Measurements from ENCODE around the gene VSX1. TPM values are rescaled to one million over a fixed set of nuclear protein-coding genes. Genes with fewer than 3 reads are reported as not detected.

VSX1 gene
- polyA plus RNA-seq, 1 donor (not counting 4 experiments of a cell fraction or from before 2014, with no cell fraction given), result not detected

DNA sequence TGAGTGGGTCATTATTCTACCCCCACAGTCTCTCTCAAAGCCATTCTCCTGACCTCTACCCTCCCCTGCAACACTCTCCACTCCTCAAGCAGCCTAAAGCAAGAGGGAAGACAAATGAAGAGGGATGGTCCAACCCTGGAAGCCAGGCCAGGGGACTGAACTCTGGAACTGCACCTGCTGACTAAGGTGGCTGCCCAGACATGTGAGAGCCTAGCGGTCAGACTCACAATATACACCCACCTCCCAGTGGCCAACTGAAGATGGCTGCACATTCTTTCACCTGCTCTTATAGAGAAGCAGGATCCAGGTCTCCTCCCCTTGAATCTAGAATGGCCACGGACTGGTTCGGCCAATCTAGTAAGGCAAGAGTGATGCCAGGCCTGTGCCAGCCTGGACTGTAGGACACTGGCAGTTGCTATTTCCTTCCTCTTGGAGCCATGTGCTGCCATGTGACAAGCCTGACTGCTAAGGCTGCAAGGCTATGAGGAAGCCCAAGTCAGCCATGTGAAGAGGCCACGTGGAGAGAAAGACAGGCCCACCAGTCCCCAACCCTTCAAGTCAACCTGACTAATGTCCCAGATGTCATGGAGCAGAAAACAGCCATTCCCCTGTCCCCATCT, 55.8 kb downstream of the VSX1 start:
- H3K9me1 ChIP-seq (ENCODE audit: control insufficient read depth, extremely low read depth, insufficient read depth, low read length), result no peaks in the 10 kb centered on the region

More for the DNA sequence above, 55.8 kb downstream of the VSX1 start:
- Histone ChIP-seq H3K9ac (ENCODE audit: control insufficient read depth, extremely low read depth, insufficient read depth, low read length) (no peak overlapping the region), H3K27ac (ENCODE audit: control insufficient read depth, insufficient read depth, low read length) (no peak overlapping the region), H3K36me3 (ENCODE audit: control insufficient read depth in 2 of 2, extremely low read depth in 1 of 2, insufficient read depth in 2 of 2, low read length in 2 of 2) (no peaks in the 10 kb centered on the region), H3K4me3 (ENCODE audit: control insufficient read depth in 2 of 3, extremely low read depth in 1 of 3, insufficient read depth in 2 of 3, low read depth in 1 of 3, low read length in 3 of 3) (no peak overlapping the region), H3K4me1 (ENCODE audit: control insufficient read depth, extremely low read depth, insufficient read depth, low read length) (peaks cover 15% of the 10 kb centered on the region), H3K4me2 (ENCODE audit: control insufficient read depth, extremely low read depth, insufficient read depth, low read depth, low read length) (no peak overlapping the region), H4K20me1 (ENCODE audit: control insufficient read depth, extremely low read depth, insufficient read depth, low read length) (no peaks in the 10 kb centered on the region), H3K27me3 (ENCODE audit: control insufficient read depth, extremely low read depth, insufficient read depth, low read length) (peaks cover 3% of the 10 kb centered on the region), H3K9me3 (ENCODE audit: control insufficient read depth, low read depth, low read length) (no peaks in the 10 kb centered on the region), H3K79me2 (ENCODE audit: control insufficient read depth, insufficient read depth, low read length) (no peaks in the 10 kb centered on the region), H2AFZ (ENCODE audit: control insufficient read depth, low read length) (no peak overlapping the region)
- dilution Hi-C loops (cut with MboI; ENCODE audit: extremely low pct_ligation_motif_present, low sequenced_read_pairs), result no loop called here
- TF ChIP-seq, protein P1, sequence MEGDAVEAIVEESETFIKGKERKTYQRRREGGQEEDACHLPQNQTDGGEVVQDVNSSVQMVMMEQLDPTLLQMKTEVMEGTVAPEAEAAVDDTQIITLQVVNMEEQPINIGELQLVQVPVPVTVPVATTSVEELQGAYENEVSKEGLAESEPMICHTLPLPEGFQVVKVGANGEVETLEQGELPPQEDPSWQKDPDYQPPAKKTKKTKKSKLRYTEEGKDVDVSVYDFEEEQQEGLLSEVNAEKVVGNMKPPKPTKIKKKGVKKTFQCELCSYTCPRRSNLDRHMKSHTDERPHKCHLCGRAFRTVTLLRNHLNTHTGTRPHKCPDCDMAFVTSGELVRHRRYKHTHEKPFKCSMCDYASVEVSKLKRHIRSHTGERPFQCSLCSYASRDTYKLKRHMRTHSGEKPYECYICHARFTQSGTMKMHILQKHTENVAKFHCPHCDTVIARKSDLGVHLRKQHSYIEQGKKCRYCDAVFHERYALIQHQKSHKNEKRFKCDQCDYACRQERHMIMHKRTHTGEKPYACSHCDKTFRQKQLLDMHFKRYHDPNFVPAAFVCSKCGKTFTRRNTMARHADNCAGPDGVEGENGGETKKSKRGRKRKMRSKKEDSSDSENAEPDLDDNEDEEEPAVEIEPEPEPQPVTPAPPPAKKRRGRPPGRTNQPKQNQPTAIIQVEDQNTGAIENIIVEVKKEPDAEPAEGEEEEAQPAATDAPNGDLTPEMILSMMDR (optimal IDR thresholded peaks at IDR 0.05 in 1 of 3, IDR thresholded peaks at IDR 0.05 in 1 of 3, conservative IDR thresholded peaks at IDR 0.05 in 1 of 3; ENCODE audit: extremely low read depth in 1 of 3, insufficient read depth in 2 of 3, low read length in 3 of 3), result no peak
- TF ChIP-seq EZH2 (IDR thresholded peaks at IDR 0.05; ENCODE audit: low read length), result no peak
- DNase-seq (ENCODE audit: low read depth, low spot score) (no peak), FAIRE-seq (no peak)

Other genes with a start within 250 kb of the VSX1 start
- not detected in 3 replicates for gene CST7, start 132.9 kb downstream of the VSX1 start, polyA plus RNA-seq
- gene APMAP, start 89.4 kb downstream of the VSX1 start, polyA plus RNA-seq, result 43.2 to 51.9 TPM (median 48.9 TPM) in 3 replicates
- 1.1 to 1.7 TPM (median 1.5 TPM) in 3 replicates for gene ACSS1, start 24.0 kb downstream of the VSX1 start, polyA plus RNA-seq
- gene ENTPD6, start 113.6 kb upstream of the VSX1 start, polyA plus RNA-seq, result 57.8 to 62.0 TPM (median 58.0 TPM) in 3 replicates
- 78.3 to 135 TPM (median 100 TPM) in 3 replicates for gene PYGB, start 165.9 kb upstream of the VSX1 start, polyA plus RNA-seq